HCT116 (cell line): ENCODE results near the gene NACC2. TPM values are rescaled to one million over a fixed set of nuclear protein-coding genes. Genes with fewer than 3 reads are reported as not detected.

Experiments
- ATAC-seq: fragments of 200-7000 bp; cut with Tn5 transposase; 2 replicates; pipeline ENCODE4 v1.9.1; 2020; ENCODE audit warnings: mild to moderate bottlenecking, moderate library complexity
- BruUV-seq: library from RNA; stranded (reverse); fragments of 400-500 nt; replicated peaks from 2 replicates; lab custom pipeline; 2021; lab: Mats Ljungman, UMichigan
- CTCF ChIA-PET: fragments of 300-600 bp; sonication (Branson Sonifier 250); formaldehyde crosslinking; loops from one replicate; lab custom pipeline; 2021; ENCODE audit warnings: antibody characterized with exemption; lab: Charles Lee
- POLR2A ChIA-PET: fragments of 300-600, 350-600 bp; sonication (Branson Sonifier 250); formaldehyde crosslinking; loops from one replicate; lab custom pipeline; 2021; ENCODE audit warnings: antibody characterized with exemption; lab: Charles Lee
- RAD21 ChIA-PET, 2 experiments: fragments of 300-600 bp; sonication (Branson Sonifier 250); formaldehyde crosslinking; loops; one replicate each; lab custom pipeline; 2023; ENCODE audit warnings: low total read pairs in 2 of 2; ENCODE audit not compliant: uncharacterized antibody in 2 of 2, unreplicated experiment in 2 of 2, low non-redundant PET in 1 of 2; lab: Charles Lee
- DNase-seq: peaks from one replicate; pipeline ENCODE4 v3.0.0-alpha.2; 2010; ENCODE audit warnings: low read depth, low spot score
- H2AFZ ChIP-seq: fragments of 200-600 bp; shearing (Covaris generic), sonication (generic); 2 replicates; pipeline ENCODE4 v1.6.1; 2017; ENCODE audit warnings: low read depth, mixed run types, mixed read lengths, antibody characterized with exemption, low read length; ENCODE audit not compliant: poor library complexity, severe bottlenecking
- H3K27ac ChIP-seq: 2 replicates; pipeline ENCODE4 v1.5.1; 2012; ENCODE audit warnings: low read depth, low read length
- H3K27me3 ChIP-seq: fragments of 200-600 bp; sonication (generic); 2 replicates; pipeline ENCODE4 v1.6.1; 2016; ENCODE audit warnings: mixed run types, low read length, mixed read lengths; ENCODE audit not compliant: insufficient read depth
- H3K36me3 ChIP-seq, 2 experiments: fragments of 200-500 bp in 1 of 2; fragments of 200-600 bp in 1 of 2; sonication (Bioruptor generic) in 1 of 2; sonication (generic) in 1 of 2; 2 replicates each; pipeline versions ENCODE4 v1.5.1 to v1.6.1; 2014 to 2016; ENCODE audit warnings: low read length in 2 of 2, inconsistent platforms in 1 of 2, mixed read lengths in 1 of 2, mixed run types in 1 of 2; ENCODE audit not compliant: insufficient read depth in 2 of 2, control insufficient read depth in 1 of 2
- H3K4me1 ChIP-seq, 2 experiments: fragments of 200-600 bp in 1 of 2; sonication (generic) in 1 of 2; 2 replicates each; pipeline versions ENCODE4 v1.5.1 to v1.6.1; 2012 to 2017; ENCODE audit warnings: low read length in 2 of 2, inconsistent platforms in 1 of 2, mild to moderate bottlenecking in 1 of 2, mixed read lengths in 1 of 2, mixed run types in 1 of 2, moderate library complexity in 1 of 2; ENCODE audit not compliant: insufficient read depth in 2 of 2, control insufficient read depth in 1 of 2
- H3K4me2 ChIP-seq: fragments of 200-600 bp; sonication (generic); 2 replicates; pipeline ENCODE4 v1.6.1; 2017; ENCODE audit warnings: mixed run types, low read length, mixed read lengths
- H3K4me3 ChIP-seq, 2 experiments: fragments of 200-600 bp in 1 of 2; sonication (generic) in 1 of 2; replicated peaks in 1 of 2; 2 replicates each; pipeline ENCODE4 v1.5.1; 2011 to 2016; ENCODE audit warnings: low read length in 2 of 2, control low read depth in 1 of 2, low read depth in 1 of 2, mild to moderate bottlenecking in 1 of 2, mixed read lengths in 1 of 2, mixed run types in 1 of 2
- H3K79me2 ChIP-seq: fragments of 200-600 bp; sonication (generic); 2 replicates; pipeline ENCODE4 v1.6.1; 2017; ENCODE audit warnings: mild to moderate bottlenecking, mixed run types, low read length, moderate library complexity, mixed read lengths; ENCODE audit not compliant: insufficient read depth
- H3K9ac ChIP-seq: fragments of 200-600 bp; sonication (generic); 2 replicates; pipeline ENCODE4 v1.6.1; 2016; ENCODE audit warnings: low read length, mixed read lengths
- H3K9me2 ChIP-seq: fragments of 200-600 bp; sonication (generic), shearing (Covaris generic); 2 replicates; pipeline ENCODE4 v1.6.1; 2017; ENCODE audit warnings: mixed run types, mild to moderate bottlenecking, moderate library complexity; ENCODE audit not compliant: insufficient read depth
- H3K9me3 ChIP-seq, 2 experiments: fragments of 200-500 bp in 1 of 2; fragments of 200-600 bp in 1 of 2; sonication (Bioruptor generic) in 1 of 2; sonication (generic) in 1 of 2; 2 replicates each; pipeline ENCODE4 v1.6.1; 2014 to 2017; ENCODE audit warnings: low read length in 2 of 2, mixed read lengths in 2 of 2, inconsistent platforms in 1 of 2, low read depth in 1 of 2, mild to moderate bottlenecking in 1 of 2, mixed run types in 1 of 2, moderate library complexity in 1 of 2; ENCODE audit not compliant: control insufficient read depth in 1 of 2, insufficient read depth in 1 of 2
- H4K20me1 ChIP-seq: fragments of 200-600 bp; sonication (generic), shearing (Covaris generic); 2 replicates; pipeline ENCODE4 v1.6.1; 2017; ENCODE audit warnings: mixed run types, mild to moderate bottlenecking, moderate library complexity; ENCODE audit not compliant: insufficient read depth
- ATF3 ChIP-seq: IDR thresholded peaks from 2 replicates; pipeline ENCODE4 v1.6.1; 2012
- CBX3 ChIP-seq: IDR thresholded peaks from 2 replicates; pipeline ENCODE4 v1.6.1; 2012; ENCODE audit warnings: low read depth
- EGR1 ChIP-seq: IDR thresholded peaks from 2 replicates; pipeline ENCODE4 v1.6.1; 2012; ENCODE audit warnings: low read depth
- EZH2phosphoT487 ChIP-seq: fragments of 200-600 bp; IDR thresholded peaks from 2 replicates; pipeline ENCODE4 v1.6.1; 2018; ENCODE audit warnings: antibody characterized with exemption, borderline replicate concordance
- FOSL1 ChIP-seq: IDR thresholded peaks from 2 replicates; pipeline ENCODE4 v1.6.1; 2012; ENCODE audit warnings: low read depth
- JUND ChIP-seq: IDR thresholded peaks from 2 replicates; pipeline ENCODE4 v1.6.1; 2012
- MAX ChIP-seq: IDR thresholded peaks from 2 replicates; pipeline ENCODE4 v1.6.1; 2012
- RAD21 ChIP-seq: IDR thresholded peaks from 2 replicates; pipeline ENCODE4 v1.6.1; 2012; ENCODE audit warnings: low read depth, mild to moderate bottlenecking
- SIN3A ChIP-seq: IDR thresholded peaks from 2 replicates; pipeline ENCODE4 v1.6.1; 2012; ENCODE audit warnings: low read depth
- SP1 ChIP-seq: IDR thresholded peaks from 2 replicates; pipeline ENCODE4 v1.6.1; 2012; ENCODE audit warnings: low read depth
- YY1 ChIP-seq: IDR thresholded peaks from 2 replicates; pipeline ENCODE4 v1.6.1; 2011; ENCODE audit warnings: low read length, low read depth, moderate library complexity, mild to moderate bottlenecking; ENCODE audit not compliant: insufficient replicate concordance; ENCODE audit errors: extremely low read depth
- intact Hi-C: fragments of 100-400 bp; cut with micrococcal nuclease; formaldehyde crosslinking; loops from 2 replicates; pipeline ENCODE4 v1.10.0; 2022
- total RNA-seq: library from RNA; stranded (reverse); gene quantifications from one replicate; pipeline ENCODE4 v1.2.1, GENCODE V29; 2021; ENCODE audit not compliant: unreplicated experiment

Gene NACC2
- total RNA-seq, 1 experiment from 2014 or later, result 27.8 TPM

GRCh38 chr9:136055715-136056545 is 39.2 kb downstream of the NACC2 start:
- DNase-seq (no peak), ATAC-seq (no peak)
- peaks cover 74% of the 10 kb centered on the region for H3K79me2 ChIP-seq
- H3K4me2 ChIP-seq, result no peak overlapping the region
- H2AFZ ChIP-seq, result no peak overlapping the region
- no TSS peak for BruUV-seq
- POLR2A ChIA-PET, result no interaction called here
- CTCF ChIA-PET, result no interaction called here
- H3K9ac ChIP-seq, result no peak overlapping the region
- no peaks in the 10 kb centered on the region for H3K27me3 ChIP-seq
- no peaks in the 10 kb centered on the region for H3K9me3 ChIP-seq
- H3K9me2 ChIP-seq, result no peaks in the 10 kb centered on the region
- no peak overlapping the region for H3K27ac ChIP-seq
- no peak overlapping the region for H3K4me3 ChIP-seq
- H4K20me1 ChIP-seq, result no peaks in the 10 kb centered on the region
- no peak for TF ChIP-seq CBX3
- TF ChIP-seq SP1, result no peak
- TF ChIP-seq SIN3A, result no peak
- TF ChIP-seq EGR1, result no peak
- TF ChIP-seq FOSL1, result no peak
- no peak for TF ChIP-seq MAX
- no peaks in the 10 kb centered on the region for H3K36me3 ChIP-seq
- intact Hi-C loops, result no loop called here
- RAD21 ChIA-PET, result no interaction called here
- peaks cover 44 to 61% of the 10 kb centered on the region in 2 experiments for H3K4me1 ChIP-seq

GRCh38 chr9:136054798-136055714 is 40.0 kb downstream of the NACC2 start:
- POLR2A ChIA-PET, result no interaction called here
- Histone ChIP-seq H3K9me2 (no peaks in the 10 kb centered on the region), H3K4me3 (no peak overlapping the region), H3K9me3 (no peaks in the 10 kb centered on the region), H4K20me1 (no peaks in the 10 kb centered on the region), H3K27ac (no peak overlapping the region), H3K79me2 (peaks cover 74% of the 10 kb centered on the region), H3K27me3 (no peaks in the 10 kb centered on the region), H3K9ac (no peak overlapping the region), H3K4me1 (peaks cover 48 to 65% of the 10 kb centered on the region in 2 experiments)
- ATAC-seq (no peak), DNase-seq (no peak)
- CTCF ChIA-PET, result no interaction called here
- no TSS peak for BruUV-seq
- intact Hi-C loops, result no loop called here
- RAD21 ChIA-PET, result no interaction called here
- TF ChIP-seq EZH2phosphoT487 (no peak), ATF3 (no peak), YY1 (no peak), SP1 (no peak), RAD21 (no peak), JUND (no peak)
- TF ChIP-seq, all 23 proteins: peak for 0
- 0 out of 2 replicates have a peak overlapping the region, but pooled peaks have one; percentile 86 for H3K4me2 ChIP-seq
- H3K36me3 ChIP-seq, result 0 out of 4 replicates have a peak, but pooled peaks cover 0 to 2% of the 10 kb centered on the region in 2 experiments
- H2AFZ ChIP-seq, result no peak overlapping the region
